ENCODE results near the gene SEC24B.

GRCh38 chr4:109499513-109499912 is 65.9 kb downstream of the SEC24B start:
- TF ChIP-seq CTCF (IDR thresholded peaks at IDR 0.05; ENCODE audit: low read depth, low read length) (no peak), EZH2phosphoT487 (IDR thresholded peaks at IDR 0.05; ENCODE audit: low read depth) (no peak)
